Activated CD8-positive, alpha-beta memory T cell treated with anti-CD3 and anti-CD28 coated beads, Interleukin-2, amount 50 U/mL, for 1 hour (primary cell): ENCODE data around the gene AKAP12.
A peak's percentile ranks its signal among the peaks of the same experiment; 100 is the strongest.
"Not testable (repeated sequence)": the region's sequence is repeated elsewhere in the genome, so short reads cannot be mapped to it uniquely, and the experiment has no call there.

ENCODE experiments used
- DNase-seq: peaks from one replicate; pipeline ENCODE4 v3.0.0-alpha.2; 2020; ENCODE audit errors: extremely low read depth

AKAP12 gene

GRCh38 chr6:151310279-151310678, 70.5 kb downstream of the AKAP12 start:
- no peak for DNase-seq

GRCh38 chr6:151310852-151311767, 71.3 kb downstream of the AKAP12 start:
- no peak for DNase-seq

GRCh38 chr6:151313066-151313491, 73.3 kb downstream of the AKAP12 start:
- DNase-seq, result no peak

GRCh38 chr6:151315661-151316060, 75.9 kb downstream of the AKAP12 start:
- DNase-seq, result not testable (repeated sequence)

- DNase-seq, result no peak
Measured at GRCh38 chr6:151317103-151317994, 77.6 kb downstream of the AKAP12 start.

- no peak for DNase-seq
Measured at GRCh38 chr6:151317995-151318365, 78.2 kb downstream of the AKAP12 start.

GRCh38 chr6:151320140-151320539, 80.4 kb downstream of the AKAP12 start:
- no peak for DNase-seq

GRCh38 chr6:151321438-151321837, 81.7 kb downstream of the AKAP12 start:
- no peak for DNase-seq

GRCh38 chr6:151322570-151322969, 82.8 kb downstream of the AKAP12 start:
- no peak for DNase-seq

- DNase-seq, result peak; percentile 8
Measured at GRCh38 chr6:151323791-151324487, 84.2 kb downstream of the AKAP12 start.

GRCh38 chr6:151324488-151324825, 84.7 kb downstream of the AKAP12 start:
- DNase-seq, result no peak

GRCh38 chr6:151325075-151326050, 85.6 kb downstream of the AKAP12 start:
- DNase-seq, result no peak

- no peak for DNase-seq
Measured at GRCh38 chr6:151326116-151326825, 86.5 kb downstream of the AKAP12 start.

GRCh38 chr6:151327101-151327500, 87.3 kb downstream of the AKAP12 start:
- DNase-seq, result no peak

GRCh38 chr6:151330130-151330696, 90.4 kb downstream of the AKAP12 start:
- DNase-seq, result no peak

GRCh38 chr6:151335930-151336329, 96.2 kb downstream of the AKAP12 start:
- DNase-seq, result no peak

GRCh38 chr6:151338651-151339200, 99.0 kb downstream of the AKAP12 start:
- DNase-seq, result no peak

GRCh38 chr6:151339369-151339768, 99.6 kb downstream of the AKAP12 start:
- DNase-seq, result no peak

GRCh38 chr6:151340219-151340978, 100.6 kb downstream of the AKAP12 start:
- DNase-seq, result no peak
